GM18520 (cell line): ENCODE measurements around the gene SLC24A1.

Experiments
- ATAC-seq: cut with Tn5 transposase; IDR thresholded peaks from one replicate; pipeline ENCODE4 v1.9.1; 2021; ENCODE audit not compliant: unreplicated experiment

Gene SLC24A1

GRCh38 chr15:65651831-65652749 lies 30.4 kb downstream of the SLC24A1 start:
- ATAC-seq = no peak

DNA sequence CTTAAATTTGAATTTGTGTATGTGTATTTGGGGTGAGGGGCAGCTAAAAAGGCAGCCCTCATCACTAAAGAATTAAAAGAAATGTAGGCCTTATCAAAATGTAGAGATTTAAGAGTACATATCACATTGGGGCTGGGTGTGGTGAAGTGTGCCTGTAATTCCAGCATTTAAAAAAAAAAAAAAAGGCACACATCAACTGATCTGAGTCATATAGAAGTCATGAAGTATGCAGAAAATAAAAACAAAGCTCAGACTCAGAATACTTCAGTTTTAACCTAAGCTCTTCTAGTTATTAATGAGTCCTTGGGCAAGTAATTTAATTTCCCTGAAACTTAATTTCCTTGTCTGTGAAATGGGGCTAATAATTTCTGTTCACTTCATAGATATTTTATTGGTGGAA lies 31.6 kb downstream of the SLC24A1 start:
- ATAC-seq = no peak

DNA sequence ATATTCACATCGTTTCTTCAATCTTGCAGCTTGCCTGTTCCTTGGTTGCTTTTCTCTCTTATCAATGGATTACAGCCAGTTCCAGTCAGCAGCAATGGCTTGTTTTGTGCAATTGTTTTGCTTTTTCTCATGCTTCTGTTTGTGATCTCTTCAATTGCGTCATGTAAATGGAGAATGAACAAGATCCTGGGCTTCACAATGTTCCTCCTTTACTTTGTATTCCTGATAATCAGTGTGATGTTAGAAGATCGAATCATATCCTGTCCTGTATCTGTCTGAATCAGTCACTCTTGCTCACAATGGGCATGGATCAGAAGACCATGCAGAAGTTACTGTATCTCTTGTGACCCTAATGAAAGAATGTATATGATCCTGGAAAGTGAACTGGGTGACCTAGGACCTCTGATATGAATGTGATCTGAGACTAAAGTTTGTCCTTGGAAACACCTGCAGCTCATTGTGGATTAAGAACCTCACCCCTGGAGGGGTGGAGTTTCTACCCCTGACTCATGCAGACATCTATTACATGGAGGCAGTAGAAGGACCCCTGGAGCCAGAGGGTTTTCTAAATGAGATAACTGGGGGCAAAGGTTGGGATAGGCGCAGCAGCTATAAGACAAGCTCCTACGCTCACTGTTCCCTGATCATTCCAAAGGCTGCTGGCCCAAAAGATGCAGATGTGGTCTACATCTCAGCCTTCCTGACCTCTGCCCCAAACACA lies 32.2 kb downstream of the SLC24A1 start:
- no peak for ATAC-seq

DNA sequence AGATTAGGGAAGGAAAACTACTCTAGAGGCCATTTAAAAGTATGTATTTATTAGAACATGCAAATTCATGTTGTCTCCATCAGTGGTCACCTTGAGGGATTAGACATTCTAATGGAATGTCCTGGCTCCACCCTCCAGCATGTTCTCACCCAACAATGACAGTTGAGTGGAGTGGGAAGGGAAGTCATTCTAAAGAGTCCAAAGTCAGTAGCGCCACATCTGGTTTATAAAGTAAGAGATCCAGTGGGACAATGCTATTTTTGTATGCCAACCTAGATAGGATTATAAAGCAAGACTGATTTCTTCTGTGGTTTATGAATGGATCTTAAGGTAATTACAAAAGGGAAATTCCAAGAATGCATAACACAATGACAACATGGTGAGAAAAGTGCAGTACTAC lies 33.3 kb downstream of the SLC24A1 start:
- no peak for ATAC-seq

DNA sequence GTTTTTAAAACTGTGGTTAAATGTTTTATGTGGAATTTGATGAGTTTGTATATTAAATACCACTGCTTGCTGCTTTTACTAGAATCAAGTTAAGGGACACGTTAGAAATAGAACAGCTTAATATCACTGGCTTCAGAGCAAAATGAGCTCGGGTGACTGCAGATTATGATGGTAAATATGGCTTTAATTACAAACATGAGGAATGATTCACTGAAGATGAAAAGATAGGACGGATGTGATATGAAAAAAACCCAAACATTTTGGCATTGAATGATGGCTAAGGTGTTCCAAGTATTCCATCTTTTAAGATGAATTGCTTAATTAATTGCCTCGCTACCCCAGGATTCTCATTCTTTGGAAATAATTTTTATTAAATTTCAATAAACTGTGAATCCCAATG lies 33.7 kb downstream of the SLC24A1 start:
- no peak for ATAC-seq

GRCh38 chr15:65659502-65660052 lies 37.8 kb downstream of the SLC24A1 start:
- ATAC-seq = no peak

DNA sequence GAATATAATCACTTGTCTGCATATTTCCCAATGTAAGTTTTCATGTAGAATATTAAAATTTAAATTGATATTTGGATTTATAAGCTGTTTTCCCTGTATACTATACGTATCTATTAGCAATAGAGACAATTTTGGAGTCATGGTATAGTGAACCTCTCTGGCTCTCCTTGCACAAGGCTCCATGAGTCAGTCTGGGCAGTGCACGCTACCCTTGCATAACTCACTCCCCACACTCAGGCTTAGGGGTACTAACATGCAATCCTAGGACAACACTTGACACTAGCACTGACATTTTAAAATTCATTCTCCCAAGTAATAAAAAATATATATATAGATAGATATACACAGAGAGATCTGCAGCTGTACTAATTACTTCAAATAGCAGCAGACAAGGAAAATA lies 39.2 kb downstream of the SLC24A1 start:
- ATAC-seq = no peak

DNA sequence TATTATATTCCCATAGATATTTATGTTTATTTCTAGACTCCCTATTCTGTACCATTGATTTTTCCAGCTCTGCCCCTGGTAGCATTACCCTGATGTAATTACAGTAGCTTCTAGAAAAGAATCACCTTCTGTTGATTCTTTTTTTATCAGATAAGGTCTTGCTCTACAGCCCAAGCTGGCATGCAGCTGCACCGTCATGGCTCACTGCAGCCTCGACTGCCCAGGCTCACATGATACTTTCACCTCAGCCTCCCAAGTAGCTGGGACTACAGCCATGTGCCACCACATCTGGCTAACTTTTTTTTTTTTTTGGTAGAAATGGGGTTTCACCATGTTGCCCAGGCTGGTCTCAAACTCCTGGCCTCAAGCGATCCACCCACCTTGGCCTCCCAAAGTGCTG lies 41.8 kb downstream of the SLC24A1 start:
- no peak for ATAC-seq

- no peak for ATAC-seq
These were observed 44.5 kb downstream of the SLC24A1 start for GRCh38 chr15:65666257-65666656.

GRCh38 chr15:65675551-65675950 lies 53.8 kb downstream of the SLC24A1 start:
- ATAC-seq = no peak

GRCh38 chr15:65676123-65676522 lies 54.4 kb downstream of the SLC24A1 start:
- ATAC-seq = no peak

GRCh38 chr15:65680544-65680943 lies 58.8 kb downstream of the SLC24A1 start:
- no peak for ATAC-seq

DNA sequence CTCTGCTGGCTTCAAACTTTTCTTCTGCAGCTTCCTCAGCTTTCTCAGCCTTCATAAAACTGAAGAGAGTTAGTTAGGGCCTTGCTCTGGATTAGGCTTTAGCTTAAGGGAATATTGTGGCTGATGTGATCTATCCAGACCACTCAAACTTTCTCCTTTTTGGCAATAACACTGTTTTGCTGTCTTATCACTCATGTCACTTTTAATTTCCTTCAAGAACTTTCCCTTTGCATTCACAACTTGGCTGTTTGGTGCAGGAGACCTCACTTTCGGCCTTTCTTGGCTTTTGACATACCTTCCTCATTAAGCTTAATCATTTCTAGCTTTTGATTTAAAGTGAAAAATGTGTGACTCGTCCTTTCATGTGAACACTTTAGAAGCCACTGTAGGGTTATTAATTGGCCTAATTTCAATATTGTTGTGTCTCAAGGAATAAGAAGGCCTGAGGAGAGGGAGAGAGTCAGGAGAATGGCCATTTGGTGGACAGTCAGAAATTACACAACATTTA lies 60.7 kb downstream of the SLC24A1 start:
- ATAC-seq = no peak

DNA sequence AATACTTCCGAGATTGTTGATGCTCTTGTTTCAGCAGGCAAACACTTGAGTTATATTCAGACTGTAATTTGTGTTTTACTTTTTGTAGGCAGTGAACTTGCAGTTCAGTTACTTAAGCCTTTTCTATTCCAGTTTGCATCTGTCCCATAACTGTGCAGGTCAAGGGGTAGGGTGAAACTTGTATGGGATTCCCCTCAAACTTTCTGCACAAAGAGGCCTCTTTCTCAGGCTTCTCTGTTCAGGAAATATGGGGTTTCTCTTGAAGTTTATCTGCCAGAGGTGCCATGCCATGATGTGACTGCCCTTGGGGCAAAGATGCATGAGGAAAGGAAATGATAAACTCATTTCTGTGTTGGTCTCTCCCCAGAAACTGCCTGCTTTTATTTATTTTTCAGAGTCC lies 66.7 kb downstream of the SLC24A1 start:
- ATAC-seq = no peak

DNA sequence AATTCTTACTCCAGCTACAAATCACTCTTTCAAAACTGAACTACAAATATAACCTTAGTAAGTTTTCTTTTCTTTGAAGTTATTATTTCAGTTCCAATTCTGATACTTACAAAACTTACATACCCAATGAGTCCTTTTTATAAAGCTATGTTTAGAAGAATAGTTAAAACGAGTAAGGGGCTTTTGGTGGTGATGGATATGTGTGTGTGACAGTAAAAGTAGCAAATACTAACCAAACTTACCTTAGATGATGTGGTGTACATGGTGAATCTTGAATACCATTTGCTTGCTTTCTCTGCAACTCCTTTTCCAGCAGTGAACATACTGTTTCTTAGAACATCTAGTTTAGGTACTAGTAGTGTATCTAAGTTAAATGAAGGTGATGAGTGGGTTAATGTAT lies 68.4 kb downstream of the SLC24A1 start:
- no peak for ATAC-seq

DNA sequence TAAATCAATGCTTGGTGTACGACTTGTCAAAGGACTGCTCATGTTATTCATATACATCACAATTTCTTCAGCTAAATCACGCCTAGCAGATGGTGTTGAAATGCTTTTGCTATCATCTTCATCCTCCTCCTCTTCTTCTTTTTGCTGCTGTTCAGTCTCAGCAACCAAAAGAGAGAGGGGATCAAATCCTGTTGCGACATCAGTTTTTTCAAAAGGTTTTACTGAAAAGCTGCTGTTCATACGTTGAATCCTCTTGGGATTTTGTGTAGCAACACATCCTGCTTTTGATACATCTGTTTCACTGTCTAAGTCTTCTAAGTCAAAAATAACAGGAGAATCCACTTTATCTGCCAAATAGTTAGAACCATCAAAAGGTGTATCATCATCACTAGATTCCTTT lies 69.0 kb downstream of the SLC24A1 start:
- no peak for ATAC-seq

DNA sequence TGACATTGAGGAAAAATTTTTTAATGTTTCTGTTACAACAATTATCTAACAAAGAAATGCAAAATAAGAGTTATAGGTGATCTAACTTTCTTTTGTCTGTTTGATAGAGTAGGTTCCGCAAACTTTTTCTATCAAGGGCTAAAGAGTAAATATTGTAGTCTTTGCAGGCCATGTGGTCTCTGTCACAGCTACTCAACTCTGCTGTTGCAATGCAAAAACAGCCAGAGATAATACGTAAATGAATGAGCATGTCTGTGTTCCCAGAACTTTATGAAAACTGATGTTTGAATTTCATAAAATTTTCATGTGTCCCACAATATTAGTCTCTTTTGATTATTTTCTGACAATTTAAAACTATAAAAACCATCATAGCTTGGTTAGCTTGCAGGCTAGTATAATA lies 73.3 kb downstream of the SLC24A1 start:
- no peak for ATAC-seq
